ENCODE results near the gene NUBPL. TPM values are rescaled to one million over a fixed set of nuclear protein-coding genes. Genes with fewer than 3 reads are reported as not detected.

The NUBPL gene
- total RNA-seq, 4 donors from 2014 or later = 1.9 to 45.2 (median 11.6) TPM

- peaks cover 0 to 11% (median 0%) of the 10 kb centered on the region in 4 donors for H3K4me1 ChIP-seq
- H3K27me3 ChIP-seq = no peaks in the 10 kb centered on the region
- no peak overlapping the region for H3K4me3 ChIP-seq
- in situ Hi-C loops (cut with MboI; ENCODE audit: low pct_ligation_motif_present in 1 of 4, low pct_unique_long_range_greater_than_20kb in 1 of 4, low sequenced_read_pairs in 3 of 4) = no loop called here
- DNase-seq = no peak
- H3K9me3 ChIP-seq = no peaks in the 10 kb centered on the region
- TF ChIP-seq CTCF (IDR thresholded peaks at IDR 0.05) (no peak), POLR2AphosphoS5 (IDR thresholded peaks at IDR 0.05) (no peak), EP300 (IDR thresholded peaks at IDR 0.05; ENCODE audit: low read depth) (no peak), POLR2A (IDR thresholded peaks at IDR 0.05) (no peak)
- H3K36me3 ChIP-seq = no peaks in the 10 kb centered on the region
- intact Hi-C loops (cut with DNase I; ENCODE audit: low total_unique reads) = no loop called here
- H3K27ac ChIP-seq = no peak overlapping the region
Observed at GRCh38 chr14:31716208-31716607, 155.0 kb downstream of the NUBPL start.

GRCh38 chr14:31717294-31718085, 156.3 kb downstream of the NUBPL start:
- no peaks in the 10 kb centered on the region for H3K27me3 ChIP-seq
- H3K4me3 ChIP-seq = no peak overlapping the region
- intact Hi-C loops (cut with DNase I; ENCODE audit: low total_unique reads) (no loop called here), in situ Hi-C loops (cut with MboI; ENCODE audit: low pct_ligation_motif_present in 1 of 4, low pct_unique_long_range_greater_than_20kb in 1 of 4, low sequenced_read_pairs in 3 of 4) (no loop called here)
- no peak for DNase-seq
- no peaks in the 10 kb centered on the region for H3K36me3 ChIP-seq
- H3K27ac ChIP-seq = no peak overlapping the region
- H3K4me1 ChIP-seq = peaks cover 0 to 11% (median 0%) of the 10 kb centered on the region in 4 donors
- no peaks in the 10 kb centered on the region for H3K9me3 ChIP-seq
- 73 to 79% methylated on average over 3 of the region's 3 CpGs for WGBS, 2 donors (ENCODE audit: low coverage in 1 of 2)
- no peak for TF ChIP-seq EP300 (IDR thresholded peaks at IDR 0.05; ENCODE audit: low read depth)
- no peak for TF ChIP-seq POLR2AphosphoS5 (IDR thresholded peaks at IDR 0.05)
- TF ChIP-seq CTCF (IDR thresholded peaks at IDR 0.05) = no peak
- TF ChIP-seq POLR2A (IDR thresholded peaks at IDR 0.05) = no peak

GRCh38 chr14:31718585-31718984, 157.4 kb downstream of the NUBPL start:
- Histone ChIP-seq H3K27me3 (no peaks in the 10 kb centered on the region), H3K4me1 (peaks cover 0 to 11% (median 0%) of the 10 kb centered on the region in 4 donors), H3K36me3 (no peaks in the 10 kb centered on the region), H3K9me3 (no peaks in the 10 kb centered on the region), H3K4me3 (no peak overlapping the region), H3K27ac (no peak overlapping the region)
- intact Hi-C loops (cut with DNase I; ENCODE audit: low total_unique reads) = no loop called here
- in situ Hi-C loops (cut with MboI; ENCODE audit: low pct_ligation_motif_present in 1 of 4, low pct_unique_long_range_greater_than_20kb in 1 of 4, low sequenced_read_pairs in 3 of 4) = no loop called here
- TF ChIP-seq EP300 (IDR thresholded peaks at IDR 0.05; ENCODE audit: low read depth) (no peak), POLR2A (IDR thresholded peaks at IDR 0.05) (no peak), POLR2AphosphoS5 (IDR thresholded peaks at IDR 0.05) (peak in 1 of 3 donors; percentile 27)
- WGBS, 2 donors (ENCODE audit: low coverage in 1 of 2) = 66 to 90% methylated on average over 3 of the region's 3 CpGs
- DNase-seq = no peak

- TF ChIP-seq POLR2AphosphoS5 (IDR thresholded peaks at IDR 0.05) (no peak), CTCF (IDR thresholded peaks at IDR 0.05) (no peak), POLR2A (IDR thresholded peaks at IDR 0.05) (no peak), EP300 (IDR thresholded peaks at IDR 0.05; ENCODE audit: low read depth) (no peak)
- Histone ChIP-seq H3K9me3 (no peaks in the 10 kb centered on the region), H3K4me3 (no peak overlapping the region), H3K36me3 (no peaks in the 10 kb centered on the region), H3K27ac (no peak overlapping the region), H3K27me3 (no peaks in the 10 kb centered on the region), H3K4me1 (peaks cover 0 to 11% (median 0%) of the 10 kb centered on the region in 4 donors)
- DNase-seq = no peak
- in situ Hi-C loops (cut with MboI; ENCODE audit: low pct_ligation_motif_present in 1 of 4, low pct_unique_long_range_greater_than_20kb in 1 of 4, low sequenced_read_pairs in 3 of 4) = no loop called here
- 84 to 92% methylated on average over 5 of the region's 5 CpGs for WGBS, 2 donors (ENCODE audit: low coverage in 1 of 2)
- intact Hi-C loops (cut with DNase I; ENCODE audit: low total_unique reads) = no loop called here
Observed at GRCh38 chr14:31718985-31719384, 157.8 kb downstream of the NUBPL start.
